IPS DF 6.9 (cell line): ENCODE measurements around the gene GALNT16.
"Not testable (repeated sequence)": the region's sequence is repeated elsewhere in the genome, so short reads cannot be mapped to it uniquely, and the experiment has no call there.

ENCODE experiments used
- DNase-seq: peaks from one replicate; pipeline ENCODE4 v3.0.0-alpha.2; 2013; ENCODE audit warnings: low read depth, low spot score
- H3K27ac ChIP-seq: one replicate; pipeline ENCODE4 v1.5.1; 2013; ENCODE audit warnings: low read length, control low read depth
- H3K27me3 ChIP-seq: 2 replicates; pipeline ENCODE4 v1.6.1; 2013; ENCODE audit warnings: mild to moderate bottlenecking, low read length; ENCODE audit not compliant: control insufficient read depth, insufficient read depth
- H3K36me3 ChIP-seq: 2 replicates; pipeline ENCODE4 v1.6.1; 2013; ENCODE audit warnings: low read length; ENCODE audit not compliant: control insufficient read depth, insufficient read depth
- H3K4me1 ChIP-seq: 2 replicates; pipeline ENCODE4 v1.6.1; 2013; ENCODE audit warnings: low read length; ENCODE audit not compliant: control insufficient read depth, insufficient read depth
- H3K4me3 ChIP-seq: 2 replicates; pipeline ENCODE4 v1.5.1; 2013; ENCODE audit warnings: mild to moderate bottlenecking, low read length
- H3K9me3 ChIP-seq: 2 replicates; pipeline ENCODE4 v1.6.1; 2013; ENCODE audit warnings: low read length, inconsistent platforms; ENCODE audit not compliant: control insufficient read depth, insufficient read depth
- WGBS: extraction: QIAGEN DNeasy Blood & Tissue Kit; methylation state at CpG from one replicate; pipeline ENCODE4 v1.1.7; 2013; ENCODE audit warnings: mixed read lengths, missing lambda C conversion rate; ENCODE audit not compliant: insufficient read length, insufficient coverage; 5-methylcytosine and 5-hydroxymethylcytosine counted together

Gene GALNT16

DNA sequence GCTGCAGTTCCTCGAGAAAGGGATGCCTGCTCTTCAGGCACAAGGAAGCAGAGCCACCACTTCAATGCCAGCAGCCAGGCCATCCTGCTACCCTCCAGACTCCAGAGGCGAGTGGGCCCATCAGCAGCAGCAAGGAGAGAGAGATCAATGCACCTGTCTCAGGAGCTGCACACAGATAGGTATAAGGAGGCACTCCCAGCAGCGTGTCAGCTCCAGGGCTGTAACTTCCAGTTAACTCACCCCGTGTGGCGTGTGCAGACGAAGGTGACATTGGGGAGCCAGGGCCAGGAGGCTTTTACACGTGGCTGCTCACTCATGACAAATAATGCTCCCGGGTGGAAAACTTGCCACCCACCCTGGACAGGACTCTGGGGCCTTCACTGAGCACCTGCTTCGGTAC lies 24.2 kb downstream of the GALNT16 start:
- H3K27me3 ChIP-seq: no peaks in the 10 kb centered on the region
- H3K27ac ChIP-seq: no peak overlapping the region
- no peaks in the 10 kb centered on the region for H3K36me3 ChIP-seq
- no peaks in the 10 kb centered on the region for H3K4me1 ChIP-seq
- H3K4me3 ChIP-seq: no peak overlapping the region
- WGBS: no CpG with 5 or more reads among the region's 9 CpGs
- DNase-seq: no peak
- H3K9me3 ChIP-seq: no peaks in the 10 kb centered on the region

DNA sequence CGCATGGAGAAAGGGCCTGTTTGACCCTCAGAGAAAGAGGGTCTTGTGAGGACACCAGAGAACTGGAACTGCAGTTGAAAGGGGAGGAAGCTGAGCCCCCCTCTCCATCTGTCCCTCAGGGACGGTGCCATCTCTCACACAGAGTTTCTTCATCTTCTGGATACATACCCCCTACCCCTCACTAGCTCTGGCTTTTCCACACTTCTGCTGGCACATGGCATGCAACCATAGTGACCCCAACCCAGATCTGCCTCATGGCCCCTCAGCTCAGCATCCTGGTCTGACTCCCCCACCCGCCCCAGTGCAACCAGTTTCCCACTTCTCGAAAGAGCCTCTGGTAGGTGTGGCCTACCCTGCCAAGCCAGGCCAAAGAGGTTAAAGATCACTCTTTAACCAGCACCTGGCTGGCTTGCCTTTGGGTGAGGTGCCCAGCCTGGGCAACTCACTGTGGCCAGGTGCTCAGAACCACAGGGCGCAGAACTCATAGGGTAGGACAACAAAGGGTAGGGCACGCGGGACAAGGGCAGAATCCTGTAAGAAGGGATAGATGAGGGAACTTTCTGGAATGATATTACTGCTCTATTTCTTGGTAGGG lies 25.8 kb downstream of the GALNT16 start:
- WGBS: no CpG with 5 or more reads among the region's 7 CpGs

DNA sequence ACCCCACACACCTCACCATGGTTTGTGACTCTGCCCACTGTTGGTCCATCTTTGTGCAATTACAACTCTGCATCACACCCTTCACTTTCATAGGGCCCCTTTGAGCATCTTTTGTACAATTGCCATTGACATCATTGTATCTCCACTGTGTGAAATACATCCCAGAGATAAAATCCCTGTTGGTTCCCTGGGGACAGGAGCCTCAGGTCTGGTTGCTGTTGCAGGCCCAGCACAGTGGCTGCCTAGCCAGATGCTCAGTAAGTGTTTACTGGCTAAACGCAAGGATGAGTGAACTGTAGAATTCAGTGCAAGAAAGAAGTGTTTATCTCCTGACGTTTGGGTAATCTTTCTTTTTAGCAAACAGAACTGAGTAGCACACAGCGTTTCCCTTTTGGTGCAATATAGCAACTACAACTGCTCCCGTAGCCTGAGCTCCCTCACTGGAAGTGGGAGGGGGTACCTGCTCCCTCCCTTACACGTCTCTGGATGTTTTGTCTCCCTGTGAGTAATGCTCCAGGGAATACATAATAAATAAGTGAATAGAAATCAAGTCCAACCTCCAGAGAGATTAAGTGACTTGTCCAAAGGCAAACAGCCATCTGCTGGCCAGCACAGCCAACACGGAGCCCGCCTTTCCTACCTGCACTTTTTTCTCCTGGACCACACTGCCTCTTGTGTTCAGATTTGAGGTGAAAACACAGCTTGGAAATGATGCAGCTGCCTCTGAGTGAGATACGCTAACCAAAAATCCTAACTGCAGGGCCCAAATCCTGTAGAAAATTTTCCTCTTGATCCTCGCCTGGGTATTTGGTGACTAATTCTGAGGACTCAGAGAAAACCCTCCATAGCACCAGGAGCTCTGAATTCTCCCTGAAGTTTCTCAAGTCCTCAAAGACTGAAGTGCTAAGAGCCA lies 27.4 kb downstream of the GALNT16 start:
- no peak for DNase-seq
- Histone ChIP-seq H3K9me3 (no peaks in the 10 kb centered on the region), H3K36me3 (no peaks in the 10 kb centered on the region), H3K27ac (no peak overlapping the region), H3K27me3 (no peaks in the 10 kb centered on the region), H3K4me3 (no peak overlapping the region), H3K4me1 (no peaks in the 10 kb centered on the region)
- WGBS: no CpG with 5 or more reads among the region's 9 CpGs

More for the DNA sequence above, 25.8 kb downstream of the GALNT16 start:
- Histone ChIP-seq H3K27ac (no peak overlapping the region), H3K36me3 (no peaks in the 10 kb centered on the region), H3K4me1 (no peaks in the 10 kb centered on the region), H3K4me3 (no peak overlapping the region), H3K9me3 (no peaks in the 10 kb centered on the region), H3K27me3 (no peaks in the 10 kb centered on the region)
- no peak for DNase-seq

DNA sequence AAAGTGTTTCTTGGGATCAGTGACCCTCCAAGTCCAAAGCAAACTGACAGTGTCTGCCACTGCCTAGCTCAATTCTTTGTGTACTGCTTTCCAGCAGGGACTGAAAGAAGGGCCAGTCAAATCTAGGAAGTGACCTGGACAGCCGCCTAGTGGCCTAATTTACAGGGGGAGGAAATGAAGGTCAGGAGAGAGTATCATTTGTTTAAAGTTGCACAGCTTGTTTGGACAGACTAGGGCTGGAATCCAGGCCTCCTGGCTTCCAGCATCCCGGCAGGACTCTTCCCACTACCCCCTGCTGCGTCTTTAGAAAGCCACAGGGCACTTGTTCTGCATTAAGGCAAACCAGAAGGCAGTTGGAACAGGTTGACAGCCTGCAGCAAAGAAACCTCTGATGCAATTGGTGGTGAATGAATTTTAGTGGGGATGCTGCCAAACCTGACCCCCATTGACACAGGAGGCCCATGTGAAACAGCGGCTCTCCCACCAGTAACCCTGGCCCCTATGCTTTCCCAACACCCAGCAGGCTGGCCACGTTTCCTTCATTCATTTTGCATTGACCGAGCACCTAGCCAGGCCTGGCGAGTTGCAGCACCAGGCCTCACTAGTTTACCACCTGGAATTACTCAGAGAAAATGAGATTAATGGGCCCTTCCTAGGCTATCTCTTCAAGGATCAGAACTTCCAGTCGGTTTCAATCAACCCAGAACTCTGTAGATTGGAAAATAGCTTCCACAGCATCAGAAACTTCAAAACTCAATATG lies 28.2 kb downstream of the GALNT16 start:
- Histone ChIP-seq H3K27me3 (no peaks in the 10 kb centered on the region), H3K9me3 (no peaks in the 10 kb centered on the region), H3K4me1 (no peaks in the 10 kb centered on the region), H3K4me3 (no peak overlapping the region), H3K27ac (no peak overlapping the region), H3K36me3 (no peaks in the 10 kb centered on the region)
- DNase-seq: no peak
- WGBS: no CpG with 5 or more reads among the region's 8 CpGs

DNA sequence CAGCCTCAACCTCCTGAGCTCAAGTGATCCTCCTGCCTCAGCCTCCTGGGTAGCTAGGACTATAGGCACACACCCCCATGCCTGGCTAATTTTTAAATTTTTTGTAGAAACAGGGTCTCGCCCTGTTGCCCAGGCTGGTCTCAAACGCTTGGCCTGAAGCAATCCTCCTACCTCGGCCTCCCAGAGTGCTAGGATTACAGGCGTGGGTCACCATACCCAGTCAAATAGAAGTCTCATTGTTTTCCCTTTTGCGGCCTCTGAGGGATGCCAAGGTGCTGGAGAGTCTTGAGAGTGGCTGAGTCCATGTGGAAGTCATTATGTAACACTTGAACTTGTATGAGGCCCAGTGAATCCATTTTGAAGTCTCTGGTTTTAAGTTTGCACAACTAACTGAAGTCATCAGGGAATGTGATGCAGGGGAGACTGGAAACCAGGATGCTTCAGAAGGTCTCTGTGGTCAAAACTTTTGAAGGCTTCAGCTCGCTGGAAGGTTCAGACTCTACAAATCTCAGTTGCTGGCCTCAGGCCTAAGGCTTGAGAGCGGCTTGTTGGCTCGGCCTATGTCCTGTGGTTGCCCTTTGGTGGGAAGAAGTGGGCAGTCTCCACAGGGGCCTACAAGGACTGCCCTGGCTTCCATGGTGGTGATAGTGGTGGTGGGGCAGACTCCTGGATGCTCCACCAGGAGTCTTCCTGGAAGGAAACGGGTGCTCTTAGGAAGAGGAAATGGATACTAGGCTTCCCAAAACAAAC lies 29.2 kb downstream of the GALNT16 start:
- WGBS: no CpG with 5 or more reads among the region's 9 CpGs
- no peak for DNase-seq
- no peaks in the 10 kb centered on the region for H3K4me1 ChIP-seq
- no peak overlapping the region for H3K27ac ChIP-seq
- no peaks in the 10 kb centered on the region for H3K9me3 ChIP-seq
- H3K4me3 ChIP-seq: no peak overlapping the region
- no peaks in the 10 kb centered on the region for H3K27me3 ChIP-seq
- H3K36me3 ChIP-seq: no peaks in the 10 kb centered on the region

DNA sequence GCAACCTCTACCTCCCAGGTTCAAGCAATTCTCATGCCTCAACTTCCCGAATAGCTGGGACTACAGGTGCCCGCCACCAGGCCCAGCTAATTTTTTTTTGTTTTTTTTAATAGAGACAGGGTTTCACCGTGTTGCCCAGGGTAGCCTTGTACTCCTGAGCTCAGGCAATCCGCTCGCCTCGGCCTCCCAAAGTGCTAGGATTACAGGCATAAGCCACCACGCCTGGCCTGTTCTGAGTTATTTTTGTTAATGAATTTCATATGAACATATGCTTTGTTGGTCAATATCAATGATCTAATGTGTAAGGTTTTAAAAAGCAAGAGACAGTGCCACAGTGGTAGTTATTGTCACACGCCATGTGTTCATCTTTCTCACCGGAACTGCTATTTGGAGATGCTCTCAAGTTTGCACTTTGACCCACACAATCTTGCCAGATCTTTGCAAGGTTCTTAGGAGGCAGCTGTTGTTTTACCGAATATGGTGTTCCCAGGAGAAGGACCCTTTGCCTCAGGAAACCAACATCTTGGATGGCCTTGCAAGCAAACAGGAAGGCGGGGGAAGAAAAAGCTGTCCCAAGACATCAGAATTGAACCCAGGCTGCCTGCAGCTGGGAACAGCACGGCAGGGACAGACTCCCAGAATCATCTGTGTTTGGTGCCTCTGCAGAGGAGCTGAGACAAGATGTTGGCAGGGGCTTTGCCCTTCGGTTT lies 30.0 kb downstream of the GALNT16 start:
- no peak for DNase-seq
- H3K27me3 ChIP-seq: no peaks in the 10 kb centered on the region
- no CpG with 5 or more reads among the region's 13 CpGs for WGBS
- H3K4me1 ChIP-seq: no peaks in the 10 kb centered on the region
- no peak overlapping the region for H3K27ac ChIP-seq
- H3K9me3 ChIP-seq: no peaks in the 10 kb centered on the region
- H3K36me3 ChIP-seq: no peaks in the 10 kb centered on the region
- H3K4me3 ChIP-seq: no peak overlapping the region

DNA sequence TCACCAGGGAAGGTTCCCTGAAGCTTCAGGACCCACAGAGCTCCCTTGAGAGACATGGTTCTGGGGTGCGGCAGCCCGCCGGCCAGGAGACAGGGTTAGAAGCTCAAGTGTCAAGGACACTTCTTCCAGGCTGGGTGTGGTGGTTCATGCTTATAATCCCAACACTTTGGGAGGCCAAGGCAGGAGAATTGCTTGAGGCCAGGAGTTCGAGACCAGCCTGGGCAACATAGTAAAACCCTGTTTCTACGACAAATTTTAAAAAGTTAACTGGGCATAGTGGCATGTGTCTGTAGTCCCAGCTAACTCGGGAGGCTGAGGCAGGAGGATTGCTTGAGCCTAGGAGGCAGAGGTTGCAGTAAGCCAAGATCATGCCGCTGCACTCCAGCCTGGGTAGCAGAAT lies 30.9 kb downstream of the GALNT16 start:
- WGBS: no CpG with 5 or more reads among the region's 7 CpGs
- not testable (repeated sequence) for H3K27me3 ChIP-seq, H3K4me3 ChIP-seq, H3K36me3 ChIP-seq, H3K27ac ChIP-seq, DNase-seq, H3K4me1 ChIP-seq, H3K9me3 ChIP-seq

DNA sequence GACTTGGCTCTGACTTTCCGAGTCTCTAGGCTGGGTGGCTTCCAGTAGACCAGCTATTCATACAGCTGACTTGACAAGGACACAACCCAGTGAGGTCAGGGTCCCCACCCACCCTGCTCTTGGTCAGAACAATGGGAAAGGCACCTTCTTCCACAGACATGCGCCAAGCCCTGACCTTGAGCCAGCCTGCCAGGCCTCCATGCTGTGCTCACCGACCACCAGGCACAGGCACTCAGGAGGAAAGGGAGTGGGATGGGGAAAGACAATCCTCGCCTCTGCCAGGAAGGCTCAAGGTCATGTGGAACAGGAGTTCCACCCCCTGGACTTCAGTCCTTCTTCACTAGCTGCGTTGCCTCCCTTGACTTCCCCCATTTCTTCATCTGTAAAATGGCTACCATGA lies 31.4 kb downstream of the GALNT16 start:
- Histone ChIP-seq H3K4me1 (no peaks in the 10 kb centered on the region), H3K36me3 (no peaks in the 10 kb centered on the region), H3K9me3 (no peaks in the 10 kb centered on the region), H3K27ac (no peak overlapping the region), H3K27me3 (no peaks in the 10 kb centered on the region), H3K4me3 (no peak overlapping the region)
- no CpG with 5 or more reads among the region's 5 CpGs for WGBS
- no peak for DNase-seq

DNA sequence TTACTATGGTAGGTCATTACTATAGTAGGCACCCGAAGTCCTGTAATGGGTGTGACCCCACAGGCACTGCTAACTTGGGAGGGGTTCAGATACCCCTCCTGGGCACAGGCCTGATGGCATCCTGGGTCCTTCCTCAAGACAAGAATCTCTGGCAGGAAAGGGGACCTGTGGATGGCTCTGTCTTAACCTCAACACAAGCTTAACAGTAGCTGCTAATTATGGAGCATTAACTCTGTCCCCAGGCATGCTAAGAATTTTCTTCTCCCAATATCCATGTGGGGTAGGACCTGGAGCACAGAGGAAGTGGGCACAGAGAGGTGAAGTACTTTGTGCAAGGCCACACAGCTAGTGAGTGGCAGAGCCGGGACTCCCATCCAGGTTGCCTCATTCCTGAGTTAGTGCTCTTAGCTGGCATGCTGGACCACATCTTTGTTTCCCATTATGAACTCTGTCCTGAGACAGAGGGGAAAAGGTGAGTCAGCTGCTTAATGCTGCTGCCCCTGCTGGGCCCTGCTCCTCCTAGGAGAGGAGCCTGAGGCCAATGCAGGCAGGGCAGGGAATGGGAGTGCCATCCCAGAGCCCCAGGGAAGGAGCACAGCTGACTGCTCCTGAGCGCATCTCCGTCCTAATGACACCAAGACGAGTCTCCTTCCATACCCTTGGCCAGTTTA lies 32.1 kb downstream of the GALNT16 start:
- H3K27me3 ChIP-seq: no peaks in the 10 kb centered on the region
- H3K36me3 ChIP-seq: no peaks in the 10 kb centered on the region
- no peak for DNase-seq
- no peak overlapping the region for H3K27ac ChIP-seq
- H3K9me3 ChIP-seq: no peaks in the 10 kb centered on the region
- WGBS: no CpG with 5 or more reads among the region's 5 CpGs
- no peak overlapping the region for H3K4me3 ChIP-seq
- no peaks in the 10 kb centered on the region for H3K4me1 ChIP-seq
